ENCODE measurements around the gene GNLY. TPM values are rescaled to one million over a fixed set of nuclear protein-coding genes. Genes with fewer than 3 reads are reported as not detected.

GNLY gene
- polyA plus RNA-seq, 1 experiment, result not detected

- Histone ChIP-seq H3K4me3 (ENCODE audit: low read depth, low read length) (no peak overlapping the region), H3K36me3 (ENCODE audit: control insufficient read depth, insufficient read depth, low read length) (no peaks in the 10 kb centered on the region), H3K27me3 (ENCODE audit: control insufficient read depth, insufficient read depth, low read length) (no peaks in the 10 kb centered on the region; the same call in 1 of the 2 replicates)
- ChIA-PET CTCF (interaction anchor here (2.1 to 4.8 kb wide), 2 partner anchors 19 to 61 kb away, joined by 7 to 34 read pairs; no protein-coding TSS in a partner anchor), POLR2A (no interaction called here)
- no peak for TF ChIP-seq CTCF (IDR thresholded peaks at IDR 0.05; ENCODE audit: insufficient read depth, low read depth, low read length)
- DNase-seq (ENCODE audit: low read depth), result no peak
These were observed 4.7 kb downstream of the GNLY start for GRCh38 chr2:85698880-85699254.

GRCh38 chr2:85699325-85699724 lies 5.2 kb downstream of the GNLY start:
- no peak for DNase-seq (ENCODE audit: low read depth)
- no peak for TF ChIP-seq CTCF (IDR thresholded peaks at IDR 0.05; ENCODE audit: insufficient read depth, low read depth, low read length)
- Histone ChIP-seq H3K27me3 (ENCODE audit: control insufficient read depth, insufficient read depth, low read length) (no peaks in the 10 kb centered on the region; the same call in 1 of the 2 replicates), H3K4me3 (ENCODE audit: low read depth, low read length) (no peak overlapping the region), H3K36me3 (ENCODE audit: control insufficient read depth, insufficient read depth, low read length) (no peaks in the 10 kb centered on the region)
- ChIA-PET CTCF (interaction anchor here (1.3 to 4.8 kb wide), 3 partner anchors 20 to 279 kb away, joined by 3 to 34 read pairs (median 7); no protein-coding TSS in a partner anchor), POLR2A (no interaction called here)

- POLR2A ChIA-PET, result no interaction called here
- Histone ChIP-seq H3K36me3 (ENCODE audit: control insufficient read depth, insufficient read depth, low read length) (no peaks in the 10 kb centered on the region), H3K27me3 (ENCODE audit: control insufficient read depth, insufficient read depth, low read length) (no peaks in the 10 kb centered on the region), H3K4me3 (ENCODE audit: low read depth, low read length) (no peak overlapping the region)
- CTCF ChIA-PET, result interaction anchor here (1.0 to 7.7 kb wide), 3 partner anchors 10 to 65 kb away, joined by 3 to 92 read pairs (median 4); no protein-coding TSS in a partner anchor
- peak; percentile 62 for DNase-seq (ENCODE audit: low read depth)
- TF ChIP-seq CTCF (IDR thresholded peaks at IDR 0.05; ENCODE audit: insufficient read depth, low read depth, low read length), result no peak
These were observed 8.0 kb downstream of the GNLY start for GRCh38 chr2:85702172-85702571.

- Histone ChIP-seq H3K36me3 (ENCODE audit: control insufficient read depth, insufficient read depth, low read length) (no peaks in the 10 kb centered on the region), H3K27me3 (ENCODE audit: control insufficient read depth, insufficient read depth, low read length) (no peaks in the 10 kb centered on the region), H3K4me3 (ENCODE audit: low read depth, low read length) (no peak overlapping the region)
- no peak for TF ChIP-seq CTCF (IDR thresholded peaks at IDR 0.05; ENCODE audit: insufficient read depth, low read depth, low read length)
- no peak for DNase-seq (ENCODE audit: low read depth)
- ChIA-PET CTCF (interaction anchor here (1.2 to 7.7 kb wide), 5 partner anchors 24 to 111 kb away, joined by 3 to 92 read pairs (median 4); no protein-coding TSS in a partner anchor), POLR2A (no interaction called here)
These were observed 8.6 kb downstream of the GNLY start for GRCh38 chr2:85702800-85703199.

GRCh38 chr2:85703329-85703728 lies 9.2 kb downstream of the GNLY start:
- ChIA-PET CTCF (interaction anchor here (0.6 to 7.7 kb wide), 8 partner anchors 14 to 111 kb away, joined by 3 to 92 read pairs (median 5); no protein-coding TSS in a partner anchor), POLR2A (no interaction called here)
- Histone ChIP-seq H3K27me3 (ENCODE audit: control insufficient read depth, insufficient read depth, low read length) (no peaks in the 10 kb centered on the region), H3K4me3 (ENCODE audit: low read depth, low read length) (no peak overlapping the region), H3K36me3 (ENCODE audit: control insufficient read depth, insufficient read depth, low read length) (no peaks in the 10 kb centered on the region)
- TF ChIP-seq CTCF (IDR thresholded peaks at IDR 0.05; ENCODE audit: insufficient read depth, low read depth, low read length), result no peak
- DNase-seq (ENCODE audit: low read depth), result no peak
